Smooth muscle cell of the brain vasculature (primary cell): ENCODE data around the gene CACNB4.
"Not testable (repeated sequence)": the region's sequence is repeated elsewhere in the genome, so short reads cannot be mapped to it uniquely, and the experiment has no call there.

Experiments used
- DNase-seq: peaks from one replicate; pipeline ENCODE4 v3.0.0-alpha.2; 2012; ENCODE audit warnings: low read depth, low spot score

The CACNB4 gene

DNA sequence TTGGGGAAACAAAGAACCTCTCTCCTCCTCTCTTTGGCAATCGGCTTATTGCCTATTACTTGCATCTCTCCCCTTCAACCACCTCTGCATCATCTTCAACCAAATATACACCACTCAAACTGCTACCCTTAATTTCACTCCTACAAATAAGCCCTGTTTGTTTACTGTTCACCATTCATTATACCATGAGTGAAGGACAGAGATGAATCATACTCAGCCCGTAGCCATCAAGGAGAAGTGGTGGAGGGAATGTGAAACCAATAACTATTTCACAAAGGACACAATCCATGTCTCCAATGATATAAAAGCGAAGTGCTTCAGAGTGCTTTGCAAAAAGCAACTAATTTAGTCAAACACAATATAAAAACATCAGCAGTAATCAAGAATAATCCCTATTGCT is 76.8 kb downstream of the CACNB4 start:
- no peak for DNase-seq

DNA sequence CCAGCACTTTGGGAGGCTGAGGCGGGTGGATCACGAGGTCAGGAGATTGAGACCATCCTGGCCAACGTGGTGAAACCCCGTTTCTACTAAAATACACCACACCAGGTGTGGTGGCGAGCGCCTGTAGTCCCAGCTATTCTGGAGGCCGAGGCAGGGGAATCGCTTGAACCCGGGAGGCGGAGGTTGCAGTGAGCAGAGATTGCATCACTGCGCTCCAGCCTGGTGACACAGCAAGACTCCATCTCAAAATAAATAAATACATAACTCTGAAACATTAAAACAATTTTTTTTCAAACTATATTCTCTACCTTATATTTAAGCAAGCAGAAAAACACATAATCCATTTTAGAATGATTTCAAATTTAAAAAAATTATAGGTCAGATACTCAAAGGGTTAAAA is 77.8 kb downstream of the CACNB4 start:
- DNase-seq = not testable (repeated sequence)

DNA sequence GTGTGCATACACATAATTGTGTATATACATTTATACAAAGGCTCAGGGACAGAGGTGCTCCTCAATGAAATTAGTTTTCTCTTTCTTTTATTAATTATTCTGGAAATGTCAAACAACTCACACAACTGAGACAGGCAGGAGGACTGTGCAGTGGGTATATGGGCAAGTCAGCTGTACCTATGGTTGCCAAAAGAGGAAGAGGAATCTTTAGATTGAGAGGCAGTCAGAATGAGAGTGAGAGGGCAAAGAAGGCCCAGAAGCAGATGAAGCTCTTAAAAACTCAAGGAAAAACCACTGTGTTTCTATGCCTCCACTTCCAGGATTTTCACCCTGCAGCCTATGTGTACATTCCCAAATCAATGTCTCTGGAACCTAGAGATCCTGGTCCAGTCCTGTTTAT is 79.1 kb downstream of the CACNB4 start:
- no peak for DNase-seq

DNA sequence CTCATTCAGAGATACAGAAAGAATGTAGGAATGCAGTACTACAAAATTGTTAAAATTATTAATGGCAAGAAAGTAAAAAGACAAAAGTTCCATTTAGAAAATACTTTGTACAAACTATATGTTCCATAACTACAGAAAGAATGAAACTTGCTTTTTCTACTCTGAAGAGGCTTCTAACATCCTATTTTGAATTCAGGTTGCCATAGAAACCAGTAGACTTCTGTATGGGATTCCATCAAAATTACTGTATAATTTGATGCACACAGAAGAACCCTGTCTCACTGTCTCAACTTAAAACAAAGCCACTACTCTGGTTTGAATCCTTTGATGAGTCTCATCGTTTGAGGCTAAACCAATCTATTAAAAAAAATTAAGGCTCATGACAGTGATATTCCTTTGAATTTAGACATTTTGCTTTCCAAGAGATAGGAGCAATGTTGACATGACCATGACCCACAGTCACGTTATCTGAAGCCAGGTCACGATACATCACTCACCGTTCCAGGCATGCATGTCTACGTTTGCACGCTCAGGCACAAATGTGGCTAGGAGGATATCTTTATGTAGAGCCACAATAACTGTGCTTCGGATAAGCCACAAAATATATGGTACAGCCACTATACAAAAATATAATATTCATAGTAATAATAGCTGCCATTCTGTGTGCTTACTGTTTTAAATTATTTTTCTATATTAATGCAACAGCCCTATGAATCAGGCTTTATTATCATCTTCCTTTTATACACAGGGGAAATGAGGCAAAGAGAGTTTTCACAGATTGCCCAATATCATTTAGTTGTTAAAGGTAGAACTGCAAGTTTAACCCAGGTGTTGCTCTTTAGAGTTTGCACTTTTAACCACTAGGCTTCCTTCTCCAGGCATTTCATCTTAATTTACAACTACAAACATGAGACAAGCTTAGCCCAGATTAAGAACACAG is 82.4 kb downstream of the CACNB4 start:
- no peak for DNase-seq

DNA sequence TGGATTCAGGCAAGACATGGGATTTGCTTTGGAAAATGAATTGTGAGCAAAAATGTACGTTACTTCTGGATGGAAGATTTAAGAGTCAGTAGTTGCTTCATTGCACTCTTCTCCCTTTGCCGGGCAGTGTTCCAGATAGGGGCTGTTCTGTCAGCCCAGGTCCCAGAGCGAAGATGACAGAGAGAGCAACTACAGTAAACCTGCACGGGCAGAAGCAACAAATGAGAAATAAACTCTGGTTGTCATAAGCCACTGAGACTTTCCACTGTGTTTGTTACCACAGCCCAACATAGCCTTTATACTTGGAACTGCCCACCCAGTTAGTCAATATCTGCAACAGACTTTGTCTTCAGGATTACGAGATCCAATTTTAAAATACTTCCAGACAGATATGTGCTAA is 83.3 kb downstream of the CACNB4 start:
- no peak for DNase-seq

DNA sequence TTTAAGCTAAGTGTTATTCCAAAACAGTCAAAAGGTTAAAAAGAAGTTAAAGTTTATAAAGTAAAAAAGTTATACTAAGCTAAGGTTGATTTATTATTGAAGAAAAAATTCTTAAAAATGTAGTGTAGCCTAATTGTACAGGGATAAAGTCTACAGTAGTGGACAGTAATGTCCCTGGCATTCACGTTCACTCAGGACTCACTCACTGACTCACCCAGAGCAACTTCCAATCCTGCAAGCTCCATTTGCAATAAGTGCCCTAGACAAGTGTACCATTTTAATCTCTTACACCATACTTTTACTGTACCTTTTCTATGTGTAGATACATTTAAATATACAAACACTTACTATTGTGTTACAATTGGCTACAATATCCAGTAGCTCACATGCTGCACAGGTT is 86.1 kb downstream of the CACNB4 start:
- DNase-seq = no peak

DNA sequence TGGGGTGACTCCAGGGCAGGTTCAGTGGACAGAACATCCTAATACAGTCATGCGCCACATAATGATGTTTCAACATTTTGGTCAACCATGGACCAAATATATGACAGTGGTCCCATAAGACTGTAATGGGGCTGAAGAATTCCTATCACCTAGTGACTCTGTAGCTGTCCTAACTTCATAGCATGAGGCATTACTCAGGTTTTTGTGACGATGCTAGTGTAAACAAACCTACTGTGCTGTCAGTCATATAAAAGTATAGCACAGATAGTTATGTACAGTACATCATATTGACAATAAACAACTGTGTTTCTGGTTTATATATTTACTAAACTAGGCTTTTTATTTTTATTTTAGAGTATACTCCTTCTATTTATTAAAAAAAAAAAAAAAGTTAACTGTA is 87.1 kb downstream of the CACNB4 start:
- no peak for DNase-seq

DNA sequence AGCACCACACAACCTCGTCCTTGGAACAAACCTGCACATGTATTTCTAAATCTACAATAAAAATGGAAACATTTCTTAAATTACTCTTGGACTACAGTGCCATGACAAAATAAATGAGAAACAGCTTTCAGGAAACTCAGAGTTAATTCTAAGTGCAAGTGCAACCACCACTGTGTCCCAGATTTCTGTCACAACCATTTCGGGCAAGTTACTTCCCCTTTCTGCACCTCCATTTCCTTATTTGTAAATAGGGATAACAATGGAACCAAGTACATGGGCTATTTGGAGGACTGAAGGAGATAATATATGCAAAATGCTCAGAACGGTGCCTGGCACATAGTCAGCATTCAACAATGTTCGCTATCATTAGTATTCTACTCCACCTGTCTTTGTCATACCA is 93.2 kb downstream of the CACNB4 start:
- DNase-seq = no peak

DNA sequence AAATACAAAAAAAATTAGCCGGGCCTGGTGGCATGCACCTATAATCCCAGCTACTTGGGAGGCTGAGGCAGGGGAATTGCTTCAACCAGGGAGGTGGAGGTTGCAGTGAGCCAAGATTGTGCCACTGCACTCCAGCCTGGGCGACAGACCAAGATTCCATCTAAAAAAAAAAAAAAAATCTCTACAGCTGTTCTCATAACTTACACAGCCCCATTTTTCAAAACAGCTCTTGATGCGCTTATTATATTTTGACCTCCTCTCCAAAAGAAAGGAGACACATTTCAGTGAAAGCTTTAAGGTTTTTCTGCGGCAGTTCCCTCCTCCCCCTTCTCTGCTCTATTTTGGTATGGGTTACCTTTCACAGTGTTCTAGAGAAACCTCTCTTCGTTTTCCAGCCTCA is 95.6 kb downstream of the CACNB4 start:
- not testable (repeated sequence) for DNase-seq

DNA sequence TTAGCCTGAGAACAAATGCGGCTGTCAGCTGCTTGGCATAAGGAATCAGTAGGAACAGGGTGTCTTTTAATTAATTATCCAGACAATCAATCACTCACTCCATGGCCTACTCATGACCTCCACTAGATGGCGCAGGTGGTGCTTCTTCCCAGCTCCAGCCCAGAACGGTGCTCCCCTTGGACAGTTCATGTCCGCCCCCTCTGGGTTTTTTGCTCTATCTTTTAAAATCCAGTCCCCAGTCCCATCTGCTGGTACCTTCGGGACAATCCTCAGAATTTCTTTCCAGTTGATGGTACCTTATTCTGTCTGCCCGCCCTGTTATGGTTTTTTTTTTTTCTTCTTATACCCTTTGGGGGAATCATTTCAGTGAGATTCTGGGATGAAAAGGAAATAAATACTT is 99.8 kb downstream of the CACNB4 start:
- no peak for DNase-seq

DNA sequence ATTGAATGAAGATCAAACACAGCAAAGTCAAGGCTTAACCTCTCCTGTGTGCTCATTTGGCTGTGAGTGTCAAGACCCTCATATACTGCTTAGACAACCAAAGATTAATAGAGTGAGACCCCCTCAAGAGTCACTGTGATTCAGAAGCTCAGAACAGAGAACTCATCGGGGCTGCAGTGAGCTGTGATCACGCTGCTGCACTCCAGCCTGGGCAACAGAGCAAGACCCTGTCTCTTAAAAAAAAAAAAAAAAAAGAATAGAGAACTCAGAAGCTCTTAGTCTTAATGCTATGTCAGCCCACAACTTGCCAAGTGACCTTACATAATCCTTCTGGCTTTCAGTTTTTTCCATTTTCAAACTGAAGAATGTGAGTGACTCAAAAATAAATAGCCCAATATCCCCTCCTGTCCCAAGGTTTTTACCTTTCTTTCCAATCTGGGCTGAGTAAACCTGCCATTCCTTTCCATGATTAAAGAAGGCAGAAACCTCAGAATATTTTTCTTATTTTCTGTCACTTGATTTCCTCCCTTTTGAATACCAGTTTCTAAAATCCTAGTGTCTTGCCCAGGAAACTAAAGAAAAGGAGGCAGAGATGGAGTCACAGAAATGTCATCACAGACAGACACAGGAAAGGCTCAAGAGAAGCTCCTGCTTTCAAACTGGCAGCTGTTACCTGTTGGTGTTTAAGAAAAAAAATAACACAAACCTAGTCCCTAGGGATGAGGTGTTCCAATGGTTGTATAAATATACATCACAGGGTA is 102.4 kb downstream of the CACNB4 start:
- DNase-seq = no peak

DNA sequence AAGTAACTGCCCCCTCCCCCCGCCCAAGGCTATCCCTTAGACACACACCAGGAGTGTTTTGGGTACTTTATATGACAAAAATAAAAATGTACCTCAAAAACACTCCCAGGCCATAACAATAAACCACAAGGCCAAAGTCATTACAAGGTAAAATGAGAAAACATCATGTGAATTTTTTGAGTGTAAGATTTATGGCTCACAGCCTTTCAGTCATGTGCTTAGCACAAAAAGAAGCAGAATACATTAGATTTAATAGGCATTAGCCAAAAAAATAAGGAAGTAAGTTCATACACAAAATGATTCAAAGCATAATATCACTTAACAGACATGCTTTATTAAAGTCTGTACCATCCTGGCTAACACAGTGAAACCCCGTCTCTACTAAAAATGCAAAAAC is 103.7 kb downstream of the CACNB4 start:
- DNase-seq = no peak

DNA sequence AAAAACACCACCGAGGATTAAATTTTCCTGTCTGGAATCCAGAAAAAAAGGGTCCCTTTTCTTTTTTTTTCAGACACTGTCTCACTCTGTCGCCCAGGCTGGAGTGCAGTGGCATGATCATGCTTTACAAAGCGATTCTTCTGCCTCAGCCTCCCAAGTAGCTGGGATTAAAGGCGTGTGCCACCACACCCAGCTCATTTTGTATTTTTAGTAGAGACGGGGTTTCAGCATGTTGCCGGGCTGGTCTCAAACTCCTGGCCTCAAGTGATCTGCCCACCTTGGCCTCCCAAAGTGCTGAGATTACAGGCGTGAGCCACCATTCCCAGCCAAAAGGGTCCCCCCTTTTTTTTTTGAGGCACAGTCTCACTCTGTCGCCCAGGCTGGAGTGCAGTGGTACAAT is 104.7 kb downstream of the CACNB4 start:
- DNase-seq = not testable (repeated sequence)

DNA sequence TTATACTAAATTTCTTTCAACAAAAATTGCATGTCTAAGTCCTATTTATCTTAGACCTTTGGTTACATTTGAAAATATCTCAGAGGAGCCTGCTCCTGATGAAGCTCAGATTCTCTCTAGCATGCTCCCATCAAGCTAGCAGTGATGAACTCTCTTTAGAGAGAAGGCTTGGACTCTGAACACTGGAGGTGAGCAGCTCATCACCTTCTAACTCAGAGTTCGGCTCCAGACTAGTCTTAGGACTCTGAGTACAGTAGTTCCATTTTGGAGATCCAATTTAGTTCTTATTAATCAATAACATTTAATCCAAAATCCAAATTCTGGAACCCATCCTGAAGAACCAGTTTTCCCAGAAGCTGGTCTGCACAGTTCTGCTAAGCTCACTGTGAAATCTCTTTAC is 107.8 kb downstream of the CACNB4 start:
- no peak for DNase-seq

DNA sequence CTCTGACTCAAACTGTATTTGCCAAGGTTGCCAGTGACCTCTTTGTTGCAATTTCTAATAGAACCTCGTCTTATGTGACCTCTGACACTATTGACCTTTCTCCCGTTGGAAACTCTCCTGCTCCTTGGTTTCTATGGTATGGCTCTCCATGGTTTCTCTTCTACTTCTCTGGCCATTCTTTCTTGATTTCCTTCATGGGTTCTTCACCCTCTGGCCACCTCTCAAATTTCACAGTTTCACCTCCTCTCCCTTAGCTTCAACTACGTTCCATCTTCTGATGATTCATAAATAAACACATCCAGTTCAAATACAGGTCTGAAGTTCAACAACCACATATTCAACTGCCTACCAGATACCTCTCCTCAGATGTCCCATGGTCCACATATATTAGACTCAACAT is 109.5 kb downstream of the CACNB4 start:
- DNase-seq = no peak

DNA sequence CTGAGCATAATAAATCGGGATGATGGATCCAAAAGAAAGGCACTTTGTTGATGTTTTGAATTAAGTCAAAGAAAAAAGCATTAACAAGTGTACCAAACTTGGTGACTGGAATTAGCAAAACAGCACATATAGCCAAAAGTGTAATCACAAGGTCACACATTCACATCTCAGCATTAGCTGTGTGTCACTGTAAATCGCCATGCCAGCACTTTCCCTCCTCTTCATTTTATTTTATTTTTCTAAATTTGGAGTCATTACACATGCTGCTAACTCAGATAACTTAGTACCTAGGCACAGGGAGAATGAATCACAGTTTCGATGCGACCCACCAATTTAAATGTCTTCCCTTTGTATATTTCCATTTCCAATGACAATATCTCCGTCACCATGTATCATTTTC is 111.4 kb downstream of the CACNB4 start:
- DNase-seq = no peak

DNA sequence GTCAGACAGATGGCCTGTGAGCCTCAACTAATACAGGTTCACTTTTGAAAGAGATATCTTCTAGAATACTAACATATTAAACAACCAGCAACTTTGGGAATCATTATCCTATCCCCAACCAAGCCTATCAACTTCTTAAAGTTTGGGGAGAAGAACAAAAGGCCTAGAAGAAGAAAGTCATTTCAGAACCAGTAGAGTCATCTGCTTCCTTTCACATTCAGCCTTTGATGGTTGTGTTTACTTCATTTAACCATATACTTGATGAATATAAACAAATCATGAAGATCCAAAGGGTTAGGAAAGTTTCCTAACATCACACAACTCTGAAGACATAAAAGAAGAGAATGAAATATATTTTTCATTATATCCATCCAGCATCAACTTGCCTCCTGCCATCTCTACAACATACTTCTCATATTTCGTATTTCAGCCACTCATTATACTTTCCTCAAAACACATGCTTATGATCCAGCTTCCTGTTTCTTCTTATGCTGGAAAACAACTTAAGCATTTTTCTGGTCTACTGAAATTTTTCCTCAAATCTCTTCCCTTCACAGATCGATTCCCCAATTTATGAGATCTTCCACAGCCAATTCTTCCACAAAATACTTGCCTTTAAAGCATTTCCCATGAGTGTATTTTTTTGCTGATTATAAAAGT is 114.3 kb downstream of the CACNB4 start:
- DNase-seq = no peak

DNA sequence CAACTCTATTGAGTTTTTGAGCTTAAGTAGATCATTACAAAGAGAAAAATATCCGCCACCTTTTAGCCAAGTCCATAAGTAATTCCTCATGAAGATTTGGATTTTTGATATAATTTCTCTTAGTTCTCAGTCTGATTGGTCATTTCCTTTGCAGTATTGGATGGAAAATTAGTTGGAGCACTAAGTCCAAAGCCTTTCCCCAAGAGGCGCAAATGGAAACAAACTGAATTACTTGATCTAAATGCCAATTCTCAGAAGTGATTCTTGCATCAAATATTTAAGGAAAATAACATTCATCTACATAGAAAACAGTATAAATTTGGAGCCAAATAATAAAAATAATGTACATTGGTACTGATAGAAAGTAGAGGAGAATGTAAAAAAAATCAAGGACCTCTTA is 115.6 kb downstream of the CACNB4 start:
- no peak for DNase-seq

DNA sequence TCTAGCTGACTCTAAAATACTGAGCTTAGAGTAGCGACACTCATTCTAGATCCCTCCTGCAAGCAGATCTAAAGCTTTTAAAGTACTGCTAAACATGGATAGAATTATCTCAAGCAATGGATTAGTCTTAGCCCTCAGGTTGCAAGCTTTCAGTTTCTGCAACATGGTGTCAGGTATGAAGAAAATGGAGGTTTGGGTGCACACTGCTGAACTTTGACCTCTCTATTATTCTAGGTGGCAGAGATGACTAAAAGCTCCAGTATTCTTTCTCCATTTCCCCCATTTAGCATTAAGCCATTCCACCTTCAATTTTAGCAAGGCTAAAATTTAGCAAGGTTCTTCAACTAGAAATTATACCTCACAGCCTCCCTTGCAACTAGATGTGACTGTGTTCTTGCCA is 117.0 kb downstream of the CACNB4 start:
- DNase-seq = no peak

DNA sequence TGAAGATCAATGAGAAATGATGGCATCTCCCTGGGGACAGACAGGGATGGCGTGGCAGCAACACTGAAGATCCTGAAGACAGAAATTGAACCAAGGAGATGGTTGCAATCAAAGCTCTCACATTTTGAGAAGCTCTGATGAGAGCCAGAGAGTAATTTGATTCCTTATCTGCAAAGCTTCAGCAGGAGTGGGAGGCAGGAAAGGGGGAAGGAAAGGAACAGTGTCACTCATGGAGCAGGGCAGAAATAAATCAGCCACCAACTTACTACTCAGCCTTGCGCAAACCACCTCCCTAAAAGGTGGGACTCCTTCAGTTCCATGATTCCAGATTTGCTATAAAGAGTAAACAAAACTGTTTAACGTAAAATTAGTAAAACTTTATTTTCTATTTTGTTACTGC is 119.2 kb downstream of the CACNB4 start:
- no peak for DNase-seq

DNA sequence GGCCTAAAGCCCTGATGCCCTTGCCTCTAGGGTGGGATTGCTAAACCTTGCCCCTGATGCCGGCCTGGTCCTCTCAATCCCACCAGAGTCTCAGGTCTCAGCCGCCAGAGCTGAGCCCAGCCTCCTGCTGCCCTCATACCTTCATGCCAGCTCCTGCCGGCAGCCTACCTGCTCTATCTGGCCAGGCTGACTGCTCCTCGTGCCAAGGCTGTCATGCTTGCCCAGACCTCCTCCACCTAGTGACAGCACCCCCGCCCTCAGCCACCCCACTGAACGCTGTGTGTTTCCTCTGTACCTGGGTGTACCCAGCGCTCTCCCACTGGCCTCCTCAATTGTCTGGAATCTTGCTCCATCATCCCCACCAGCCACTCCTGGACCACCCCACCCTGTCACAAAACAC is 120.1 kb downstream of the CACNB4 start:
- no peak for DNase-seq

DNA sequence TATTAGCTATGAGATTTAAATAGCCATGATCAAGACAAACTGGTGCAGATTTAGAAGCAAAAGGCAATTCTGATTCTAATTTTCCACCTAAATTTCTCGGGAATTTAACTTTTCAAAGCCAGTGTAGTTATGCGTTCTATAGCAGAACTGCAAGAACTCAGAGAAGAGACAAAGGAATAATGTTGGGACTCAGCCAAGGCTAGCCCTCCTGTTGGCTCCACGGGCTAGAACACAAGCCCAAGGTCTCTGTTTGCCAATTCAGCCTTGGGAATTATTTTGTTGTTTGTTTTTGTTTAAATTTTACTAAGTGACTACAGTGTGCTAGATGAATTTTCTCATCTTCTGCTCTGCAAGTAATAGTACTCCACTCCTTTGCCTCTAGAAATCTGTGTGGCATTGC is 121.2 kb downstream of the CACNB4 start:
- DNase-seq = no peak
